Trophoblast cell (in vitro differentiated cells and primary cell): ENCODE results near the gene NCOA4.
"Not testable (repeated sequence)": the region's sequence is repeated elsewhere in the genome, so short reads cannot be mapped to it uniquely, and the experiment has no call there.

Experiments
- DNase-seq, 2 donors: peaks; one replicate each; pipeline ENCODE4 v3.0.0-alpha.2; 2016
- H2AFZ ChIP-seq: 2 replicates; pipeline ENCODE4 v1.6.1; 2013; ENCODE audit warnings: low read length, moderate library complexity, mild to moderate bottlenecking; ENCODE audit not compliant: insufficient read depth, poor library complexity
- H2AK5ac ChIP-seq: 2 replicates; pipeline ENCODE4 v1.6.1; 2013; ENCODE audit warnings: mild to moderate bottlenecking, low read length
- H2BK120ac ChIP-seq: 2 replicates; pipeline ENCODE4 v1.6.1; 2013; ENCODE audit warnings: low read length, mild to moderate bottlenecking, moderate library complexity; ENCODE audit not compliant: insufficient read depth, poor library complexity
- H2BK12ac ChIP-seq: 2 replicates; pipeline ENCODE4 v1.6.1; 2013; ENCODE audit warnings: mild to moderate bottlenecking, low read length, moderate library complexity
- H2BK5ac ChIP-seq: 2 replicates; pipeline ENCODE4 v1.6.1; 2013; ENCODE audit warnings: low read length, low read depth, moderate library complexity, mild to moderate bottlenecking; ENCODE audit not compliant: poor library complexity
- H3K14ac ChIP-seq: 2 replicates; pipeline ENCODE4 v1.6.1; 2013; ENCODE audit warnings: mild to moderate bottlenecking, low read length
- H3K18ac ChIP-seq: 2 replicates; pipeline ENCODE4 v1.6.1; 2013; ENCODE audit warnings: mild to moderate bottlenecking, low read length
- H3K23ac ChIP-seq: 2 replicates; pipeline ENCODE4 v1.6.1; 2013; ENCODE audit warnings: low read length
- H3K27ac ChIP-seq: 2 replicates; pipeline ENCODE4 v1.5.1; 2013; ENCODE audit warnings: low read depth, mild to moderate bottlenecking, inconsistent platforms, low read length, moderate library complexity
- H3K27me3 ChIP-seq: 2 replicates; pipeline ENCODE4 v1.6.1; 2013; ENCODE audit warnings: inconsistent platforms, mild to moderate bottlenecking, low read length, moderate library complexity; ENCODE audit not compliant: insufficient read depth
- H3K36me3 ChIP-seq, 2 experiments: 1 replicate in 1 of 2; 2 replicates in 1 of 2; pipeline ENCODE4 v1.6.1; 2013; ENCODE audit warnings: low read length in 2 of 2, mild to moderate bottlenecking in 2 of 2, moderate library complexity in 1 of 2; ENCODE audit not compliant: insufficient read depth in 2 of 2, control insufficient read depth in 1 of 2
- H3K4ac ChIP-seq: 2 replicates; pipeline ENCODE4 v1.6.1; 2013; ENCODE audit warnings: low read depth, mild to moderate bottlenecking, low read length, moderate library complexity
- H3K4me1 ChIP-seq, 2 experiments: 1 replicate in 1 of 2; 2 replicates in 1 of 2; pipeline ENCODE4 v1.6.1; 2013; ENCODE audit warnings: low read length in 2 of 2, mild to moderate bottlenecking in 2 of 2, moderate library complexity in 1 of 2; ENCODE audit not compliant: insufficient read depth in 2 of 2, control insufficient read depth in 1 of 2
- H3K4me2 ChIP-seq: 2 replicates; pipeline ENCODE4 v1.6.1; 2013; ENCODE audit warnings: inconsistent platforms, mild to moderate bottlenecking, low read length, moderate library complexity
- H3K4me3 ChIP-seq: 2 replicates; pipeline ENCODE4 v1.5.1; 2013; ENCODE audit warnings: mild to moderate bottlenecking, low read depth, low read length, inconsistent platforms
- H3K79me1 ChIP-seq: one replicate; pipeline ENCODE4 v1.6.1; 2013; ENCODE audit warnings: low read length
- H3K79me2 ChIP-seq: 2 replicates; pipeline ENCODE4 v1.6.1; 2013; ENCODE audit warnings: low read length, mild to moderate bottlenecking; ENCODE audit not compliant: control insufficient read depth, insufficient read depth, poor library complexity
- H3K9ac ChIP-seq: 2 replicates; pipeline ENCODE4 v1.6.1; 2013; ENCODE audit warnings: mild to moderate bottlenecking, low read length
- H3K9me3 ChIP-seq: 2 replicates; pipeline ENCODE4 v1.6.1; 2013; ENCODE audit warnings: low read depth, mild to moderate bottlenecking, control low read depth, inconsistent platforms, low read length; ENCODE audit not compliant: insufficient read depth
- H4K12ac ChIP-seq: 2 replicates; pipeline ENCODE4 v1.6.1; 2013; ENCODE audit warnings: low read depth, mild to moderate bottlenecking, low read length, moderate library complexity
- H4K8ac ChIP-seq: 2 replicates; pipeline ENCODE4 v1.6.1; 2013; ENCODE audit warnings: low read depth, mild to moderate bottlenecking, low read length, moderate library complexity
- H4K91ac ChIP-seq: one replicate; pipeline ENCODE4 v1.6.1; 2013; ENCODE audit warnings: low read depth, mild to moderate bottlenecking, low read length, moderate library complexity
- WGBS: extraction: QIAGEN DNeasy Blood & Tissue Kit; methylation state at CpG from one replicate; pipeline ENCODE4 v1.1.7; 2013; ENCODE audit warnings: missing lambda C conversion rate; ENCODE audit not compliant: insufficient read length, insufficient coverage; ENCODE audit errors: extremely low coverage; 5-methylcytosine and 5-hydroxymethylcytosine counted together

NCOA4 gene

GRCh38 chr10:46050941-46051623, 20.7 kb upstream of the NCOA4 start:
- Histone ChIP-seq H4K12ac (no peak overlapping the region), H3K9me3 (no peaks in the 10 kb centered on the region), H2AK5ac (no peak overlapping the region), H3K36me3 (no peaks in the 10 kb centered on the region), H3K4me3 (no peak overlapping the region), H2BK120ac (no peak overlapping the region), H4K91ac (no peak overlapping the region), H2BK5ac (no peak overlapping the region), H3K4me1 (peaks cover 16 to 19% of the 10 kb centered on the region in 2 experiments), H3K4me2 (no peak overlapping the region), H3K18ac (no peak overlapping the region), H3K79me1 (peaks cover 8% of the 10 kb centered on the region), H2AFZ (no peak overlapping the region), H3K4ac (no peak overlapping the region), H3K23ac (no peak overlapping the region), H3K79me2 (peaks cover 1% of the 10 kb centered on the region), H3K9ac (no peak overlapping the region), H2BK12ac (peak overlapping the region; percentile 78), H3K27ac (no peak overlapping the region), H4K8ac (no peak overlapping the region), H3K14ac (no peak overlapping the region), H3K27me3 (no peaks in the 10 kb centered on the region)
- WGBS, result no CpG with 5 or more reads among the region's 11 CpGs
- no peak for DNase-seq

DNA sequence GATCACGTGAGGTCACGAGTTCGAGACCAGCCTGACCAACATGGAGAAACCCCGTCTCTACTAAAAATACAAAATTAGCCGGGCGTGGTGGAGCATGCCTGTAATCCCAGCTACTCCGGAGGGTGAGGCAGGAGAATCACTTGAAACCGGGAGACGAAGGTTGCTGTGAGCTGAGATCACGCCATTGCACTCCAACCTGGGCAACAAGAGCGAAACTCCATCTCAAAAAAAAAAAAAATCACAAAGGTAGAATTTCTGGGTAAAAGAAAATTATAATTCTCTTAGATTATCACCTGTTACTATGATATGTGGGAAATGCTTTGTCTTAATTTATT, 19.0 kb upstream of the NCOA4 start:
- not testable (repeated sequence) for DNase-seq, H3K18ac ChIP-seq, H3K14ac ChIP-seq, H4K91ac ChIP-seq, H3K4ac ChIP-seq, H3K9me3 ChIP-seq, H3K4me3 ChIP-seq, H3K27ac ChIP-seq, H3K23ac ChIP-seq, H2BK120ac ChIP-seq, H2BK5ac ChIP-seq, H2AK5ac ChIP-seq, H4K12ac ChIP-seq, H2BK12ac ChIP-seq, H3K79me2 ChIP-seq, H3K4me2 ChIP-seq, H3K79me1 ChIP-seq, H3K36me3 ChIP-seq, H4K8ac ChIP-seq, H3K9ac ChIP-seq, H3K27me3 ChIP-seq, H2AFZ ChIP-seq
- WGBS, result no CpG with 5 or more reads among the region's 11 CpGs
- peaks cover 15 to 17% of the 10 kb centered on the region in 2 experiments for H3K4me1 ChIP-seq

GRCh38 chr10:46048152-46048551, 17.7 kb upstream of the NCOA4 start:
- DNase-seq, result peak; percentile 85 to 87
- Histone ChIP-seq H3K27me3 (no peaks in the 10 kb centered on the region), H3K4me1 (peaks cover 6 to 8% of the 10 kb centered on the region in 2 experiments), H3K27ac (no peak overlapping the region), H3K18ac (no peak overlapping the region), H2BK5ac (no peak overlapping the region), H3K4me3 (no peak overlapping the region), H3K14ac (no peak overlapping the region), H4K8ac (no peak overlapping the region), H3K23ac (no peak overlapping the region), H2AFZ (no peak overlapping the region), H3K36me3 (no peaks in the 10 kb centered on the region), H2BK12ac (no peak overlapping the region), H4K12ac (no peak overlapping the region), H2BK120ac (no peak overlapping the region), H3K9ac (no peak overlapping the region), H3K79me1 (peaks cover 8% of the 10 kb centered on the region), H3K4me2 (no peak overlapping the region), H4K91ac (no peak overlapping the region), H3K79me2 (peaks cover 1% of the 10 kb centered on the region), H2AK5ac (no peak overlapping the region), H3K9me3 (no peaks in the 10 kb centered on the region), H3K4ac (no peak overlapping the region)
- no CpG with 5 or more reads among the region's 2 CpGs for WGBS

- H3K4me2 ChIP-seq, result no peak within 1 kb of the TSS
- no peaks in the 10 kb centered on the region for H3K9me3 ChIP-seq
- H4K12ac ChIP-seq, result no peak within 1 kb of the TSS
- H3K4me3 ChIP-seq, result no peak within 1 kb of the TSS
- H2AK5ac ChIP-seq, result no peak within 1 kb of the TSS
- no peak within 1 kb of the TSS for H3K23ac ChIP-seq
- H3K79me1 ChIP-seq, result no peaks in the 10 kb centered on the region
- no peak within 1 kb of the TSS for H2BK120ac ChIP-seq
- H3K18ac ChIP-seq, result no peak within 1 kb of the TSS
- H3K27ac ChIP-seq, result no peak within 1 kb of the TSS
- no peak within 1 kb of the TSS for H3K14ac ChIP-seq
- no peak within 1 kb of the TSS for H2BK12ac ChIP-seq
- H3K9ac ChIP-seq, result no peak within 1 kb of the TSS
- H3K4me1 ChIP-seq, result no peaks in the 10 kb centered on the region
- H4K8ac ChIP-seq, result no peak within 1 kb of the TSS
- no peaks in the 10 kb centered on the region for H3K79me2 ChIP-seq
- no peak within 1 kb of the TSS for H2BK5ac ChIP-seq
- no peak within 1 kb of the TSS for H3K4ac ChIP-seq
- no peak within 1 kb of the TSS for H4K91ac ChIP-seq
- DNase-seq, result no peak
- H3K27me3 ChIP-seq, result no peaks in the 10 kb centered on the region
- no peak within 1 kb of the TSS for H2AFZ ChIP-seq
- H3K36me3 ChIP-seq, result no peaks in the 10 kb centered on the region
- no CpG with 5 or more reads among the region's 7 CpGs for WGBS
These were observed 15.8 kb upstream of the NCOA4 start, which contains the start of gene MSMB for GRCh38 chr10:46046261-46046660. MSMB (minus strand) TSS chr10:46046269; CDS start chr10:46046237, 32 bp downstream.
